C4-2B (cell line): ENCODE data around the gene FAM156B.
"Not testable (repeated sequence)": the region's sequence is repeated elsewhere in the genome, so short reads cannot be mapped to it uniquely, and the experiment has no call there.

ENCODE experiments used
- H3K27ac ChIP-seq: fragments of 450-650 bp; 2 replicates; pipeline ENCODE4 v1.5.1; 2017
- ZFX ChIP-seq: fragments of 450-650 bp; IDR thresholded peaks from 2 replicates; pipeline ENCODE4 v1.6.1; 2017
- TF ChIP-seq, protein P1 (sequence below): fragments of 450-650 bp; conservative IDR thresholded peaks from 2 replicates; pipeline ENCODE4 v1.5.1; 2017; ENCODE audit warnings: mild to moderate bottlenecking

The FAM156B gene, protein sequence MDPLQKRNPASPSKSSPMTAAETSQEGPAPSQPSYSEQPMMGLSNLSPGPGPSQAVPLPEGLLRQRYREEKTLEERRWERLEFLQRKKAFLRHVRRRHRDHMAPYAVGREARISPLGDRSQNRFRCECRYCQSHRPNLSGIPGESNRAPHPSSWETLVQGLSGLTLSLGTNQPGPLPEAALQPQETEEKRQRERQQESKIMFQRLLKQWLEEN

DNA sequence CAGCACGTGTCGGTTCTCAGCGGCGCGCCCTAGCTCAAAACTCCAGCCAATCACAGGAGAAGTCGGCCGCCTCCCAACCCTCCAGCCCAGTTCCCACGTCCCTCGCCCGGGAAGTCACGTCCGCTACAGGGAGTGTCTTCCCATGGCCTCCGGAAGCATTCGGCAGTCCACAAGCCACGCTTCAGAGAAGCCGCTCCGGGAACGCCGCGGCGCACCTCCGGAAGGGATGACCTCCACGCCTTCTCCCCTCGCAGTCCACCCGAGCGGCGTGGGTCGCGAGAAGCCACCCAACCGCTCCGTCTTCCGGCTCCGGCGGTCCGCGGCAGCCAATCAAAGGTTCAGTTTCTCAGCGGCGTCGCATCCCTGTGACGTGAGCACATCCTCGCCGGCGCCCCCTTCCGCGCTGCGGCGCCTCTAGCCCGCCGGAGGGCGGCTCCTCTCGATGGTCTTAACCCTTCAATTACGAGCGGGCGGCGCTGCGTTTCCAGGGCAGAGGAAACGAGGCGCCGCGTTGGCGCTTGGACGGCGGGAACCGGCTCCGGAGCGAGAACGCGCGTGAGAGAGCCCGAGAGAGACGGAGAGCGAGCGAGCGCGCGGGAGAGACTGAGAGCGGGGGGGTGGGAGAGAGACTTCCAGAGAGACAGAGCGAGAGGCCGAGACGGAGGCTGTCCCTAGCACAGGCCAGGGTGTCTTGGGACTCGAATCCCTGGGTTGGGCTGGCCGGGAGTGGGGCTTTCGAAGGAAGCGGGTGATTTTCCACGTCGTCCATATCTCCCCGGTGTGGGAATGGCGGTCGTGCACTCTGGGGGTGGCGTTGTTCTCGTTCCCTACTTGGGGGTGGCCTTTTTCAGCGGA lies at the start of gene FAM156B:
FAM156B (plus strand) TSS at position 476 of the 855 bp plus-strand sequence. CDS start 9,896 bp downstream, outside the sequence.
- not testable (repeated sequence) for H3K27ac ChIP-seq

DNA sequence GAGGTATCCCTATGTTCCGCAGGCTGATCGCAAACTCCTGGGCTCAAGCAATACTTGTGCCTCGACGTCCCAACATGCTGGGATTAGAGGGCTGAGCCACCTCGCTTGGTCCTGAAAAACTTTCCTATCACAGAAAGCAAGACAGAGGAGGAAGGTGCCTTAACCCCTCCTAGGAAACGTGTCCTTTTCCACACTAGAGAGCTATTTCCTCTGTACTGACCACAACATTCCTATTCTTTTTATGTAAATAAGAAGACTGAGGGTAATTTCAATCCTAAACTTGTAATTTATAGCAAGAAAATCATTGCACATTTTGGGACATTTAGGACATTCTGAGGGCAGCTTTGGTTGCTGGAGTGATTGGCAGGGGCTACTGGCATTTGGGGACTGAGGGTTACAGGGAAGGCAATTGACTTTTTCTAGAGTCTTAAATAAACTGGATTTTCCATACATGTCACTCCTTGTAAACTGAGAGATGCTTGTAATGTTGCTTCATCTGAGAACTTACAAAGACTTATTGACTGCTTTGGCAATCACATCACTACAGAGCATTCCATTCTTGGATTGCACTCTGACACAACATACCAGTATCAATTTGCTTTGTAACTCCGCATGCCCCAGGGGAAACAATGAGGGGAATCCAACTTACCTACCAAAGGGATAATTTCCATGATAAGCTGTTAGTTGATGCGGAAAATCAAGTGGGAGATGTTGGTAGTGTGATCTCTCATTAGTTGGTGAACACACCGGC lies 44.8 kb upstream of the FAM156B start:
- no peak overlapping the region for H3K27ac ChIP-seq
- no peak for TF ChIP-seq ZFX
- TF ChIP-seq, protein P1, sequence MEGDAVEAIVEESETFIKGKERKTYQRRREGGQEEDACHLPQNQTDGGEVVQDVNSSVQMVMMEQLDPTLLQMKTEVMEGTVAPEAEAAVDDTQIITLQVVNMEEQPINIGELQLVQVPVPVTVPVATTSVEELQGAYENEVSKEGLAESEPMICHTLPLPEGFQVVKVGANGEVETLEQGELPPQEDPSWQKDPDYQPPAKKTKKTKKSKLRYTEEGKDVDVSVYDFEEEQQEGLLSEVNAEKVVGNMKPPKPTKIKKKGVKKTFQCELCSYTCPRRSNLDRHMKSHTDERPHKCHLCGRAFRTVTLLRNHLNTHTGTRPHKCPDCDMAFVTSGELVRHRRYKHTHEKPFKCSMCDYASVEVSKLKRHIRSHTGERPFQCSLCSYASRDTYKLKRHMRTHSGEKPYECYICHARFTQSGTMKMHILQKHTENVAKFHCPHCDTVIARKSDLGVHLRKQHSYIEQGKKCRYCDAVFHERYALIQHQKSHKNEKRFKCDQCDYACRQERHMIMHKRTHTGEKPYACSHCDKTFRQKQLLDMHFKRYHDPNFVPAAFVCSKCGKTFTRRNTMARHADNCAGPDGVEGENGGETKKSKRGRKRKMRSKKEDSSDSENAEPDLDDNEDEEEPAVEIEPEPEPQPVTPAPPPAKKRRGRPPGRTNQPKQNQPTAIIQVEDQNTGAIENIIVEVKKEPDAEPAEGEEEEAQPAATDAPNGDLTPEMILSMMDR = no peak

DNA sequence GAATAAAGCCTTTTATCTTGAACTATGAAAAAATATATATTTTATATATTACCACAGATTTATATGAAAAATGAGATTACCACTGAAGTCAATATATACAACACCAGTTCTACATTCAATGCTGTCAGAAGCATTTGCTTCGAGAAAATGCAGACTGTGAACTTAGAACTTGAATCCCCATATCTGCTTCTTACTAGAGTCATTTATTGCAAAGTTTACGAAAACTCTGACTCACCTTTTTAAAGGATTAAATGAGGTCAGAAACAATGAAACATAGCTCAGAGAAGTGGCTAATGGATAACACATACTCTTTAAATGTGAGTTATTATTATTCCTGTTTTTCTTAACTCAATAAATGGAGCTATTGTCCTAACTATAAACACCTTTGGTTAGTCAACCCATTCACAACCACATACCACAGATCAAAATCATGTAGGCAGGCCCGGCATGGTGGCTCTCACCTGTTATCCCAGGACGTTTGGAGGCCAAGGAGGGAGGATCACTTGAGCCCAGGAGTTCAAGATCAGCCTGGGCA lies 40.1 kb upstream of the FAM156B start:
- H3K27ac ChIP-seq = not testable (repeated sequence)

DNA sequence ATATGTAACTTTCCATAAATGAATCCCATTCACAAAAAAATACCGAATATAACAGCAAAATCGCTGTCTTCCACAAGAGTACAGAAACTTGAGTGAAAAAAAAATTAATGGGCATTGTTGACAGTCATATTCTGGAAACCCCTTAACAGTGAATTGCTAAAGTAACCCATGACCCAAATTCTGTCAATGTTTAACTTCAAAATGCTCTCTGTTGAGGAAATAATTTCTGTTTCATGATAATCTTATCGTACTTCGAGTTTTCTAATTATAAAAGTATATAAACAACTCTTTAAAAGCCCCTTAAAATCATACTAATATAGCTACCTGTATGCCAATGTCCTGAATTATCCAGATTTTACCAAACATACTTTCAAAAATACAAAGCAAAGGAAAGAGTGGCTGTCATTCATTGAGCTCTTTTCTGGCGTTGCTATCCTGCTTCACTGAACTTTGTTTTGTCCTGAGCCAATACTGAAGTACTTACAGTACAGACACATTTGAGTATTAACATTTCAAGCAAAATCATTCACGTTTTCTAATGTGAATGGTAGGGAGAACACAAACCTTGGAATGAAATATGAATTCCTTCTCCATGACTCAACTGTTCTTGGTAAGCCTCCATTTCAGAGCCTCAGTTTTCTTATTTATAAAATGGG lies 31.7 kb upstream of the FAM156B start:
- no peak overlapping the region for H3K27ac ChIP-seq

DNA sequence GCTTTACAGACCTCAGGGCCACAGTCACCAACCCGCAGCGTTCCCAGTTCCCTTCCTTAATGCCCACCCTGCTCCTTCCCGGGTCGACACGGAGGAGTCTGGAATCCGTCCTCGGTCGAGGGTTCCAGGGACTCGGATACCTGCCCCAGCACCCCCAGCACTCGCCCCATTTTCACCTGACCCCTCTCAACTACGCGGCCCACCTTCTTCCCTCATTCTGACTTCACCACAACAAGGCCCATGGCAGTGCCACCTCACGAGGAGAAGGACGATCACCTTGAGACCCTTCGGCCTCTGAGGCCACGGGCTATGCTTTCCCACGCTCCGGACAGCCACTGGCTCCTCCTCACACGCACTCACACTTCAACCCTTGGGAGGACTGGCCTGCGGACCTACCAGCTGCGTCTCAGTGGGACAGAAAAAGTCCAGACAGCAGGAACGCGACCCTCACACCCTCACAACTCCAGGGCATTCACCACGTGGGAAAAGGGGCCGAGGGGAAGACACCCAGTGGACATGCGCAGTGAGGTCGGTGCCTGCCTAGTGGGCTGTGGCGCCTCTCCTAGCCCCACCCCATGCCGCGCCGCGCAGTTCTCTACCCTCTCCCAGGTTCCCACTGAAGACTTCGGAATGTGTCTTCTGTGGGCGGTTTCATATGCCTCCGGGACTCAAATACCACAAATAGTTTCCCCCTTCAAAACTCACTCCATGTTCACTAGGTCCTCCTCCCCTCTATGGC lies 29.4 kb upstream of the FAM156B start, which contains the start of gene XAGE3:
XAGE3 (minus strand) TSS at position 474 of the 739 bp plus-strand sequence. CDS start 950 bp downstream, outside the sequence.
- no peak within 1 kb of the TSS for H3K27ac ChIP-seq
- TF ChIP-seq, protein P1 = no peak
- TF ChIP-seq ZFX = no peak

More for the DNA sequence above, 31.7 kb upstream of the FAM156B start:
- no peak for TF ChIP-seq ZFX
- TF ChIP-seq, protein P1 = no peak

DNA sequence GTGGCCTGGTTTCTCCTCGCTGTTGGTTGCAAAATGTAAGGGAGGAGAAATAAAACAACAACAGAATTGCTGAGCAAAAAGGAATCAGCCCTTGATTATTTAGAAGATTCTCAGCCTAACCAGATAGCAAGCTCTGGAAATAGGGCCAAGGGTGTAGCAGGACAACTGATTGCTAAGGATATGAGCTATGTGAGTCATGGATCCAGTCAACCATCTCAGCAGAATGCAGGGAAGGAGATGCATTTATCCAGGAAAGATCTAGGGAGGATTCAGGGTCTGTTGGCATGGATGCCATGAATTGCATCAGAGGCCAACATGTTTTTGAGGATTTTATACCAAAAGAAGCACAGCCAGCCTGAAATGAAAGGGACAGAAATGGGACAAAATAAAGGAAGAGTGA lies 27.1 kb upstream of the FAM156B start:
- no peak for TF ChIP-seq ZFX
- TF ChIP-seq, protein P1 = no peak
- no peak overlapping the region for H3K27ac ChIP-seq

DNA sequence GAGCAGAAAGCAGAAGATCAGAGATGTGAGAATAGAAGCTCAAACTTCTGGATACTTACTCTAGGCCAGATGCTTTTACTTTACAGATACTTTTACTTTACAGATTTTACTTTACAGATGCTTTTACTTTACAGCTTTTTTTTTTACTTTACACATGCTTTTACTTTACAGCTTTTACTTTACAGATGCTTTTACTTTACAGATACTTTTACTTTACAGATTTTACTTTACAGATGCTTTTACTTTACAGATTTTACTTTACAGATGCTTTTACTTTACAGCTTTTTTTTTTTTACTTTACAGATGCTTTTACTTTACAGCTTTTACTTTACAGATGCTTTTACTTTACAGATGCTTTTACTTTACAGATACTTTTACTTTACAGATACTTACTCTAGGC lies 23.3 kb upstream of the FAM156B start:
- not testable (repeated sequence) for H3K27ac ChIP-seq

DNA sequence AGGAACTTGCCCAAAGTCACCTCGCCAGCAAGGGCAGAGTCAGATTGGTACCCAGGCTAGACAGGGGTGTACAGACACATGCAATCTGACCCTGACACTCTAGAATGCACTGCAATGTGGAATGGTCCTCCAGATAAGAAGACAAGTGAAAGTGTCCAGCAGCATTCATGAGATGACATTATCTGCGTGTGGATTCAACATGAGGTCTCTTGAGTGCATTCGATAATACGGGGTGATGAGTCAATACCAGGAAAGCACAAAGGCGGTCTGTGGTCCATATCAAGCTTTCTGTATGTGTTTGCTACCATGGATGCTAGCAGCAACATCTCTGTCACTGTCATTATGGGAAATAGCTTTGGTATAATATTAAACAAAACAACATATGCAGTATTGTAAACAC lies 22.5 kb upstream of the FAM156B start:
- TF ChIP-seq, protein P1 = no peak
- TF ChIP-seq ZFX = no peak
- no peak overlapping the region for H3K27ac ChIP-seq

DNA sequence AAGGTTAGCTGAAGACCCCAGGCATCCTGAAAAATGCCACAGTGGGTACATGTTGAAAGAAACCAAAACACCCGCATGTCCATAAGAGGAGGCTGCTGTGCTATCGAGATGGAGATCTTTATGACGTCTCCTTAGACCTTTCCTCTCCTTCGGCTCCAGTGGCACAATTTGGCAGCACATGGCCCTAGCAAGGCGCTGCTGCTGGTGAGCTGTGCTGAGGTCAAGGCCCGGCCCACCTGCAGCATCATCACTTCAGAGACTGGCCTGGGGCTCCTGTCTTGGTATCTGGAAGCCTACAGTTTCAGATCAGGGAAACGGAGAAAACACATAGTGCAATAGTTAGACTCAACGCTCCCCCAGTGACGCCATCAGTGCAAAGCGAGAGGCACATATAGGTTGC lies 21.7 kb upstream of the FAM156B start:
- H3K27ac ChIP-seq = not testable (repeated sequence)

DNA sequence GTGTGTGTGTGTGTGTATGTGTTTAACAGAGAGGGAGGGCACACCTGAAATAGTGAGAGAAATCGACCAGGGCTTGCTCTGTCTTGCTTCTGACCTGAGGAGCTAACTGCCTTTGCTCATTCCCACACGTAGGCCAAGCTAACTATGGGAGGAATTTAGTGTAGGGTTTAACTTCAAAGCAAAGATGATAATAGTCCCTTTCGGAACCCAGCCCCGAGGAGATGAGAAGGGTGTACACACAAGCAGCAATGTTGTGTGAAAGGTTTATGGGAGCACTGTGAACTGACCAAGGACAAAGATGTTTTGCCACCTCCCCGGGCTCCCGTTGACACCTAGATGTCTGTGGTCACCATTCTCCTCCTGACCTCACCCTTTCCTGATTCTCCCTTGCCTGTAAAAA lies 20.7 kb upstream of the FAM156B start:
- H3K27ac ChIP-seq = not testable (repeated sequence)

DNA sequence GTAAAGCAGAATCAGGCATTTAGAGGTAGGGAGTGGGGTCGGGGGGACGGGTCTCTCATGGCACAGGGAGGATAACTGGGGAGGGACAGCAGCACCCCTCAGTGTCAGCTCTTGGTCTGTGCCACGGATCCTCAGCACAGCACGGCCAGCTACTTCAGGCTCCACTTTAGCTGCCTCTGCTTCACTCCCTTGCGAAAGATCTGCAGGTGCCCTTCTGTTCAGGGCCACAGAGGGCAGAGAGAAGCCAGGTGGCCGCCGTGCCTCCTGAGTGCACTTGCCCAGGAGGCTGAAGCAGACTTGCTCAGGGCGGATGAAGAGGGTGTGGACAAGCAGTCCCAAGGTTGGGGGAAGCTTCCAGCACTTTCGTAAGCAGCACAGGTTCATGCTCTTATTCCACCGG lies 9.7 kb upstream of the FAM156B start:
- not testable (repeated sequence) for H3K27ac ChIP-seq

DNA sequence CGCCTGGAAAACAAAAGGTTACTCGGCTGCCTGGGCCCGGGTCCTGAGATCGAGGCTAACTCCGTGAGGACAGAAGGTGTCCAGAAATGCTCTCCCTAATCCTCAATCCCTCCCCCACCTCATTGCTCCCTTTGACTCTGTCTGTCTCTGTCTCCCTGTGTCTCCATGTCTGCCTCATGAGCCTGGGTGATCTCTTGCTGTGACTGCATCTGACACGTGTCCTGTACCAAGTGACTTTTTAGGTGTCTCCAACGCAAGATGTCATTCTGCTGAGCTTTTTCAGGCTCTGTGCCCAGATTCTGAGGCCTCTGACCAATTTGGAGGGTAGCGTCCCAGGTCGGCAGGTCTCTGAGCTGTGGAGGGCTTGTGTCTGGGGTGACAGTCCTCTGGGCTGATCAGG lies 9.0 kb upstream of the FAM156B start:
- not testable (repeated sequence) for H3K27ac ChIP-seq
